HCT116 (cell line): Measurements from ENCODE around the gene ZFP36L2. TPM values are rescaled to one million over a fixed set of nuclear protein-coding genes. Genes with fewer than 3 reads are reported as not detected.

Experiments used
- ATAC-seq: fragments of 200-7000 bp; cut with Tn5 transposase; 2 replicates; pipeline ENCODE4 v1.9.1; 2020; ENCODE audit warnings: mild to moderate bottlenecking, moderate library complexity
- BruUV-seq: library from RNA; stranded (reverse); fragments of 400-500 nt; replicated peaks from 2 replicates; lab custom pipeline; 2021; lab: Mats Ljungman, UMichigan
- CTCF ChIA-PET: fragments of 300-600 bp; sonication (Branson Sonifier 250); formaldehyde crosslinking; loops from one replicate; lab custom pipeline; 2021; ENCODE audit warnings: antibody characterized with exemption; lab: Charles Lee
- POLR2A ChIA-PET: fragments of 300-600, 350-600 bp; sonication (Branson Sonifier 250); formaldehyde crosslinking; loops from one replicate; lab custom pipeline; 2021; ENCODE audit warnings: antibody characterized with exemption; lab: Charles Lee
- RAD21 ChIA-PET, 2 experiments: fragments of 300-600 bp; sonication (Branson Sonifier 250); formaldehyde crosslinking; loops; one replicate each; lab custom pipeline; 2023; ENCODE audit warnings: low total read pairs in 2 of 2; ENCODE audit not compliant: uncharacterized antibody in 2 of 2, unreplicated experiment in 2 of 2, low non-redundant PET in 1 of 2; lab: Charles Lee
- DNase-seq: peaks from one replicate; pipeline ENCODE4 v3.0.0-alpha.2; 2010; ENCODE audit warnings: low read depth, low spot score
- H2AFZ ChIP-seq: fragments of 200-600 bp; shearing (Covaris generic), sonication (generic); 2 replicates; pipeline ENCODE4 v1.6.1; 2017; ENCODE audit warnings: low read depth, mixed run types, mixed read lengths, antibody characterized with exemption, low read length; ENCODE audit not compliant: poor library complexity, severe bottlenecking
- H3K27ac ChIP-seq: 2 replicates; pipeline ENCODE4 v1.5.1; 2012; ENCODE audit warnings: low read depth, low read length
- H3K27me3 ChIP-seq: fragments of 200-600 bp; sonication (generic); 2 replicates; pipeline ENCODE4 v1.6.1; 2016; ENCODE audit warnings: mixed run types, low read length, mixed read lengths; ENCODE audit not compliant: insufficient read depth
- H3K36me3 ChIP-seq, 2 experiments: fragments of 200-500 bp in 1 of 2; fragments of 200-600 bp in 1 of 2; sonication (Bioruptor generic) in 1 of 2; sonication (generic) in 1 of 2; 2 replicates each; pipeline versions ENCODE4 v1.5.1 to v1.6.1; 2014 to 2016; ENCODE audit warnings: low read length in 2 of 2, inconsistent platforms in 1 of 2, mixed read lengths in 1 of 2, mixed run types in 1 of 2; ENCODE audit not compliant: insufficient read depth in 2 of 2, control insufficient read depth in 1 of 2
- H3K4me1 ChIP-seq, 2 experiments: fragments of 200-600 bp in 1 of 2; sonication (generic) in 1 of 2; 2 replicates each; pipeline versions ENCODE4 v1.5.1 to v1.6.1; 2012 to 2017; ENCODE audit warnings: low read length in 2 of 2, inconsistent platforms in 1 of 2, mild to moderate bottlenecking in 1 of 2, mixed read lengths in 1 of 2, mixed run types in 1 of 2, moderate library complexity in 1 of 2; ENCODE audit not compliant: insufficient read depth in 2 of 2, control insufficient read depth in 1 of 2
- H3K4me2 ChIP-seq: fragments of 200-600 bp; sonication (generic); 2 replicates; pipeline ENCODE4 v1.6.1; 2017; ENCODE audit warnings: mixed run types, low read length, mixed read lengths
- H3K4me3 ChIP-seq, 2 experiments: fragments of 200-600 bp in 1 of 2; sonication (generic) in 1 of 2; replicated peaks in 1 of 2; 2 replicates each; pipeline ENCODE4 v1.5.1; 2011 to 2016; ENCODE audit warnings: low read length in 2 of 2, control low read depth in 1 of 2, low read depth in 1 of 2, mild to moderate bottlenecking in 1 of 2, mixed read lengths in 1 of 2, mixed run types in 1 of 2
- H3K79me2 ChIP-seq: fragments of 200-600 bp; sonication (generic); 2 replicates; pipeline ENCODE4 v1.6.1; 2017; ENCODE audit warnings: mild to moderate bottlenecking, mixed run types, low read length, moderate library complexity, mixed read lengths; ENCODE audit not compliant: insufficient read depth
- H3K9ac ChIP-seq: fragments of 200-600 bp; sonication (generic); 2 replicates; pipeline ENCODE4 v1.6.1; 2016; ENCODE audit warnings: low read length, mixed read lengths
- H3K9me2 ChIP-seq: fragments of 200-600 bp; sonication (generic), shearing (Covaris generic); 2 replicates; pipeline ENCODE4 v1.6.1; 2017; ENCODE audit warnings: mixed run types, mild to moderate bottlenecking, moderate library complexity; ENCODE audit not compliant: insufficient read depth
- H3K9me3 ChIP-seq, 2 experiments: fragments of 200-500 bp in 1 of 2; fragments of 200-600 bp in 1 of 2; sonication (Bioruptor generic) in 1 of 2; sonication (generic) in 1 of 2; 2 replicates each; pipeline ENCODE4 v1.6.1; 2014 to 2017; ENCODE audit warnings: low read length in 2 of 2, mixed read lengths in 2 of 2, inconsistent platforms in 1 of 2, low read depth in 1 of 2, mild to moderate bottlenecking in 1 of 2, mixed run types in 1 of 2, moderate library complexity in 1 of 2; ENCODE audit not compliant: control insufficient read depth in 1 of 2, insufficient read depth in 1 of 2
- H4K20me1 ChIP-seq: fragments of 200-600 bp; sonication (generic), shearing (Covaris generic); 2 replicates; pipeline ENCODE4 v1.6.1; 2017; ENCODE audit warnings: mixed run types, mild to moderate bottlenecking, moderate library complexity; ENCODE audit not compliant: insufficient read depth
- CBX3 ChIP-seq: IDR thresholded peaks from 2 replicates; pipeline ENCODE4 v1.6.1; 2012; ENCODE audit warnings: low read depth
- CEBPB ChIP-seq: IDR thresholded peaks from 2 replicates; pipeline ENCODE4 v1.6.1; 2012; ENCODE audit warnings: low read depth
- EGR1 ChIP-seq: IDR thresholded peaks from 2 replicates; pipeline ENCODE4 v1.6.1; 2012; ENCODE audit warnings: low read depth
- ELF1 ChIP-seq: IDR thresholded peaks from 2 replicates; pipeline ENCODE4 v1.6.1; 2012; ENCODE audit warnings: low read depth, borderline replicate concordance
- EZH2 ChIP-seq: fragments of 200-600 bp; sonication (generic); IDR thresholded peaks from 2 replicates; pipeline ENCODE4 v1.6.1; 2017; ENCODE audit warnings: antibody characterized with exemption, mixed run types
- EZH2phosphoT487 ChIP-seq: fragments of 200-600 bp; IDR thresholded peaks from 2 replicates; pipeline ENCODE4 v1.6.1; 2018; ENCODE audit warnings: antibody characterized with exemption, borderline replicate concordance
- FOSL1 ChIP-seq: IDR thresholded peaks from 2 replicates; pipeline ENCODE4 v1.6.1; 2012; ENCODE audit warnings: low read depth
- JUND ChIP-seq: IDR thresholded peaks from 2 replicates; pipeline ENCODE4 v1.6.1; 2012
- POLR2AphosphoS5 ChIP-seq: IDR thresholded peaks from 2 replicates; pipeline ENCODE4 v1.6.1; 2011; ENCODE audit warnings: mild to moderate bottlenecking, low read depth, low read length, moderate library complexity
- RAD21 ChIP-seq: IDR thresholded peaks from 2 replicates; pipeline ENCODE4 v1.6.1; 2012; ENCODE audit warnings: low read depth, mild to moderate bottlenecking
- SIN3A ChIP-seq: IDR thresholded peaks from 2 replicates; pipeline ENCODE4 v1.6.1; 2012; ENCODE audit warnings: low read depth
- SRF ChIP-seq: IDR thresholded peaks from 2 replicates; pipeline ENCODE4 v1.6.1; 2012; ENCODE audit warnings: low read depth
- TCF7L2 ChIP-seq: IDR thresholded peaks from 2 replicates; pipeline ENCODE4 v1.7.0; 2011; ENCODE audit warnings: borderline replicate concordance, inconsistent platforms; ENCODE audit not compliant: insufficient read depth, insufficient read length; ENCODE audit errors: extremely low read depth
- ZFX ChIP-seq: fragments of 450-650 bp; IDR thresholded peaks from 2 replicates; pipeline ENCODE4 v1.6.1; 2017
- ZNF274 ChIP-seq: fragments of 200-500 bp; sonication (Bioruptor generic); IDR thresholded peaks from 2 replicates; pipeline ENCODE4 v1.6.1; 2014; ENCODE audit warnings: mild to moderate bottlenecking, low read depth, low read length, inconsistent platforms
- intact Hi-C: fragments of 100-400 bp; cut with micrococcal nuclease; formaldehyde crosslinking; loops from 2 replicates; pipeline ENCODE4 v1.10.0; 2022
- total RNA-seq: library from RNA; stranded (reverse); gene quantifications from one replicate; pipeline ENCODE4 v1.2.1, GENCODE V29; 2021; ENCODE audit not compliant: unreplicated experiment
- TF ChIP-seq, protein P1 (sequence below), 3 experiments: fragments of 200-600 bp in 1 of 3; sonication (generic) in 1 of 3; IDR thresholded peaks in 2 of 3; conservative IDR thresholded peaks in 1 of 3; 2 replicates each; pipeline ENCODE4 v1.5.1; 2012 to 2017; ENCODE audit warnings: low read depth in 2 of 3, low read length in 2 of 3, antibody characterized with exemption in 1 of 3, borderline replicate concordance in 1 of 3, control low read depth in 1 of 3, mild to moderate bottlenecking in 1 of 3, mixed read lengths in 1 of 3, mixed run types in 1 of 3, moderate library complexity in 1 of 3; ENCODE audit not compliant: insufficient read depth in 1 of 3
- TF ChIP-seq, protein P2 (sequence below): IDR thresholded peaks from 2 replicates; pipeline ENCODE4 v1.6.1; 2012
- TF ChIP-seq, protein P3 (sequence below): IDR thresholded peaks from 2 replicates; pipeline ENCODE4 v1.6.1; 2012
- TF ChIP-seq, protein P4 (sequence below): IDR thresholded peaks from 2 replicates; pipeline ENCODE4 v1.6.1; 2011; ENCODE audit warnings: mild to moderate bottlenecking, low read length, moderate library complexity; ENCODE audit not compliant: insufficient replicate concordance; ENCODE audit errors: extremely low read depth

The ZFP36L2 gene
- total RNA-seq, 1 experiment from 2014 or later: 30.3 TPM

DNA sequence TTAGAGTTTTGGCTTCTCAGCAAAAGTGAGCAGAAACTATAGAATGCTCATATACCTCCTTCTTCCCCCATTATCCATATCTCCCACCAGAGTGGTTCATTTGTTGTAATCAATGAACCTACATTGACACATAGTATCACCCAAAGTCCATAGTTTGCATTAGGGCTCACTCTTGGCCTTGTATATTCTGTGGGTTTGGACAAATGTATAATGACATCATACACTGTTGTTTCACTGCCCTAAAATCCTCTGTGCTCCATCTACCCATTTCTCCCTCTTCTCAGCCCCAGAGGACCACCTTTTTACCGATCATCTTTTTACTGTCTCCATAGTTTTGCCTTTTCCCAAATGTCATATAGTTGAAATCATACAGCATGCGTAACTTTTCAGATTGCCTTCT is 24.1 kb downstream of the ZFP36L2 start:
- POLR2A ChIA-PET: no interaction called here
- Histone ChIP-seq H3K79me2 (no peaks in the 10 kb centered on the region), H3K4me3 (no peak overlapping the region), H4K20me1 (no peaks in the 10 kb centered on the region), H2AFZ (no peak overlapping the region), H3K27me3 (no peaks in the 10 kb centered on the region), H3K4me1 (peaks cover 12 to 19% of the 10 kb centered on the region in 2 experiments), H3K9me3 (no peaks in the 10 kb centered on the region), H3K27ac (no peak overlapping the region), H3K4me2 (no peak overlapping the region), H3K36me3 (no peaks in the 10 kb centered on the region), H3K9ac (no peak overlapping the region), H3K9me2 (no peaks in the 10 kb centered on the region)
- CTCF ChIA-PET: no interaction called here
- intact Hi-C loops: no loop called here
- RAD21 ChIA-PET: no interaction called here
- TF ChIP-seq EGR1 (no peak), SRF (no peak), RAD21 (no peak), ZNF274 (no peak), EZH2 (no peak), CBX3 (no peak), CEBPB (no peak), POLR2AphosphoS5 (no peak), TCF7L2 (no peak), ELF1 (no peak), ZFX (no peak), FOSL1 (no peak), EZH2phosphoT487 (no peak), JUND (no peak), SIN3A (no peak)
- TF ChIP-seq, protein P1, sequence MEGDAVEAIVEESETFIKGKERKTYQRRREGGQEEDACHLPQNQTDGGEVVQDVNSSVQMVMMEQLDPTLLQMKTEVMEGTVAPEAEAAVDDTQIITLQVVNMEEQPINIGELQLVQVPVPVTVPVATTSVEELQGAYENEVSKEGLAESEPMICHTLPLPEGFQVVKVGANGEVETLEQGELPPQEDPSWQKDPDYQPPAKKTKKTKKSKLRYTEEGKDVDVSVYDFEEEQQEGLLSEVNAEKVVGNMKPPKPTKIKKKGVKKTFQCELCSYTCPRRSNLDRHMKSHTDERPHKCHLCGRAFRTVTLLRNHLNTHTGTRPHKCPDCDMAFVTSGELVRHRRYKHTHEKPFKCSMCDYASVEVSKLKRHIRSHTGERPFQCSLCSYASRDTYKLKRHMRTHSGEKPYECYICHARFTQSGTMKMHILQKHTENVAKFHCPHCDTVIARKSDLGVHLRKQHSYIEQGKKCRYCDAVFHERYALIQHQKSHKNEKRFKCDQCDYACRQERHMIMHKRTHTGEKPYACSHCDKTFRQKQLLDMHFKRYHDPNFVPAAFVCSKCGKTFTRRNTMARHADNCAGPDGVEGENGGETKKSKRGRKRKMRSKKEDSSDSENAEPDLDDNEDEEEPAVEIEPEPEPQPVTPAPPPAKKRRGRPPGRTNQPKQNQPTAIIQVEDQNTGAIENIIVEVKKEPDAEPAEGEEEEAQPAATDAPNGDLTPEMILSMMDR (IDR thresholded peaks at IDR 0.05 in 2 of 3, conservative IDR thresholded peaks at IDR 0.05 in 1 of 3; ENCODE audit: borderline replicate concordance in 1 of 3, insufficient read depth in 1 of 3, low read depth in 2 of 3, low read length in 2 of 3): no peak
- TF ChIP-seq, protein P2, sequence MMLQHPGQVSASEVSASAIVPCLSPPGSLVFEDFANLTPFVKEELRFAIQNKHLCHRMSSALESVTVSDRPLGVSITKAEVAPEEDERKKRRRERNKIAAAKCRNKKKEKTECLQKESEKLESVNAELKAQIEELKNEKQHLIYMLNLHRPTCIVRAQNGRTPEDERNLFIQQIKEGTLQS: no peak
- TF ChIP-seq, protein P3, sequence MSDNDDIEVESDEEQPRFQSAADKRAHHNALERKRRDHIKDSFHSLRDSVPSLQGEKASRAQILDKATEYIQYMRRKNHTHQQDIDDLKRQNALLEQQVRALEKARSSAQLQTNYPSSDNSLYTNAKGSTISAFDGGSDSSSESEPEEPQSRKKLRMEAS: no peak
- TF ChIP-seq, protein P4, sequence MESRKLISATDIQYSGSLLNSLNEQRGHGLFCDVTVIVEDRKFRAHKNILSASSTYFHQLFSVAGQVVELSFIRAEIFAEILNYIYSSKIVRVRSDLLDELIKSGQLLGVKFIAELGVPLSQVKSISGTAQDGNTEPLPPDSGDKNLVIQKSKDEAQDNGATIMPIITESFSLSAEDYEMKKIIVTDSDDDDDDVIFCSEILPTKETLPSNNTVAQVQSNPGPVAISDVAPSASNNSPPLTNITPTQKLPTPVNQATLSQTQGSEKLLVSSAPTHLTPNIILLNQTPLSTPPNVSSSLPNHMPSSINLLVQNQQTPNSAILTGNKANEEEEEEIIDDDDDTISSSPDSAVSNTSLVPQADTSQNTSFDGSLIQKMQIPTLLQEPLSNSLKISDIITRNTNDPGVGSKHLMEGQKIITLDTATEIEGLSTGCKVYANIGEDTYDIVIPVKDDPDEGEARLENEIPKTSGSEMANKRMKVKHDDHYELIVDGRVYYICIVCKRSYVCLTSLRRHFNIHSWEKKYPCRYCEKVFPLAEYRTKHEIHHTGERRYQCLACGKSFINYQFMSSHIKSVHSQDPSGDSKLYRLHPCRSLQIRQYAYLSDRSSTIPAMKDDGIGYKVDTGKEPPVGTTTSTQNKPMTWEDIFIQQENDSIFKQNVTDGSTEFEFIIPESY: no peak
- no TSS peak for BruUV-seq
- ATAC-seq (no peak), DNase-seq (no peak)
